Measurements from ENCODE around the gene PPM1J.

Gene PPM1J

GRCh38 chr1:112712191-112712590 is 2.9 kb downstream of the PPM1J start:
- no peak overlapping the region for H3K4me3 ChIP-seq (ENCODE audit: low read depth, low read length, poor library complexity, severe bottlenecking)
- H3K9me3 ChIP-seq (ENCODE audit: low read length): no peaks in the 10 kb centered on the region
- no peak overlapping the region for H3K9ac ChIP-seq (ENCODE audit: low read length)
- TF ChIP-seq EZH2 (IDR thresholded peaks at IDR 0.05; ENCODE audit: borderline replicate concordance, low read length) (no peak), CTCF (IDR thresholded peaks at IDR 0.05; ENCODE audit: low read length) (no peak)
- peaks cover 6% of the 10 kb centered on the region; the same call in 1 of the 2 replicates for H3F3A ChIP-seq (ENCODE audit: insufficient read depth, low read length)
- H3K4me2 ChIP-seq (ENCODE audit: low read length): no peak overlapping the region
- no peaks in the 10 kb centered on the region for H3K36me3 ChIP-seq (ENCODE audit: insufficient read depth, low read length)
- no peak overlapping the region for H2AFZ ChIP-seq (ENCODE audit: low read length)
- H3K9me2 ChIP-seq (ENCODE audit: low read depth, low read length): no peaks in the 10 kb centered on the region
- H3K27me3 ChIP-seq (ENCODE audit: insufficient read depth, low read length): no peaks in the 10 kb centered on the region; the same call in 1 of the 2 replicates
- H3K27ac ChIP-seq (ENCODE audit: low read depth, low read length, poor library complexity, severe bottlenecking): no peak overlapping the region
- H3K4me1 ChIP-seq (ENCODE audit: insufficient read depth, low read length, severe bottlenecking): peaks cover 29% of the 10 kb centered on the region
- no peaks in the 10 kb centered on the region for H3K79me2 ChIP-seq (ENCODE audit: insufficient read depth, low read length)
- H4K20me1 ChIP-seq (ENCODE audit: insufficient read depth, low read length): no peaks in the 10 kb centered on the region

- Histone ChIP-seq H3K4me3 (ENCODE audit: low read depth, low read length, poor library complexity, severe bottlenecking) (no peak overlapping the region), H3K9me3 (ENCODE audit: low read length) (no peaks in the 10 kb centered on the region), H3F3A (ENCODE audit: insufficient read depth, low read length) (peaks cover 6% of the 10 kb centered on the region; the same call in 1 of the 2 replicates), H2AFZ (ENCODE audit: low read length) (no peak overlapping the region), H3K79me2 (ENCODE audit: insufficient read depth, low read length) (no peaks in the 10 kb centered on the region), H3K27ac (ENCODE audit: low read depth, low read length, poor library complexity, severe bottlenecking) (no peak overlapping the region), H3K36me3 (ENCODE audit: insufficient read depth, low read length) (no peaks in the 10 kb centered on the region), H3K9ac (ENCODE audit: low read length) (no peak overlapping the region), H3K4me2 (ENCODE audit: low read length) (no peak overlapping the region), H3K9me2 (ENCODE audit: low read depth, low read length) (no peaks in the 10 kb centered on the region), H3K4me1 (ENCODE audit: insufficient read depth, low read length, severe bottlenecking) (peaks cover 30% of the 10 kb centered on the region), H4K20me1 (ENCODE audit: insufficient read depth, low read length) (no peaks in the 10 kb centered on the region), H3K27me3 (ENCODE audit: insufficient read depth, low read length) (no peaks in the 10 kb centered on the region; the same call in 1 of the 2 replicates)
- no peak for TF ChIP-seq EZH2 (IDR thresholded peaks at IDR 0.05; ENCODE audit: borderline replicate concordance, low read length)
- no peak for TF ChIP-seq CTCF (IDR thresholded peaks at IDR 0.05; ENCODE audit: low read length)
These were observed 3.5 kb downstream of the PPM1J start for GRCh38 chr1:112711670-112712069.

DNA sequence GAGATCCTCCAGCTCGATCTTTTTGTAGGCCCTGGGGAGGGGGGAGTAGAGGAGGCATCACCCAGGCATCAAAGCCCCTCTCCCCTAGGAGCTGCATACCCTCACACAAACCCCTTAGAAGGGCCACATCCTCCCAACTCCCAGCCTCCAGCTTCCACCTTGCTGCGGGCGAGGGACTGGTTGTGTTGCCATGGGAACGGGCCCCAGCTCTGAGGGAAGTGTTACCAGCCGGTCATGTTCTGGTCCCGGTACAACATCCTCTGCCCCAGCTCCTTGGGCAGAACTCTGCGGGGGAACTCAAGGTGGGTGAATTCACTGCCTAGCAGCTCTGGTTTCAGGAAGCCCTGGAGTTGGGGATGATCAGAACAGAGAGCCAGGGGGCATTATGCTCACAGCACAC is 4.1 kb downstream of the PPM1J start:
- H3K9me2 ChIP-seq (ENCODE audit: low read depth, low read length): no peaks in the 10 kb centered on the region
- H4K20me1 ChIP-seq (ENCODE audit: insufficient read depth, low read length): no peaks in the 10 kb centered on the region
- no peaks in the 10 kb centered on the region for H3K36me3 ChIP-seq (ENCODE audit: insufficient read depth, low read length)
- peaks cover 6% of the 10 kb centered on the region; the same call in 1 of the 2 replicates for H3F3A ChIP-seq (ENCODE audit: insufficient read depth, low read length)
- no peak overlapping the region for H2AFZ ChIP-seq (ENCODE audit: low read length)
- H3K27me3 ChIP-seq (ENCODE audit: insufficient read depth, low read length): no peaks in the 10 kb centered on the region; the same call in 1 of the 2 replicates
- H3K27ac ChIP-seq (ENCODE audit: low read depth, low read length, poor library complexity, severe bottlenecking): no peak overlapping the region
- H3K9ac ChIP-seq (ENCODE audit: low read length): no peak overlapping the region
- H3K4me2 ChIP-seq (ENCODE audit: low read length): no peak overlapping the region
- TF ChIP-seq EZH2 (IDR thresholded peaks at IDR 0.05; ENCODE audit: borderline replicate concordance, low read length) (no peak), CTCF (IDR thresholded peaks at IDR 0.05; ENCODE audit: low read length) (no peak)
- H3K9me3 ChIP-seq (ENCODE audit: low read length): no peaks in the 10 kb centered on the region
- H3K4me1 ChIP-seq (ENCODE audit: insufficient read depth, low read length, severe bottlenecking): peaks cover 31% of the 10 kb centered on the region
- H3K79me2 ChIP-seq (ENCODE audit: insufficient read depth, low read length): no peaks in the 10 kb centered on the region
- no peak overlapping the region for H3K4me3 ChIP-seq (ENCODE audit: low read depth, low read length, poor library complexity, severe bottlenecking)
